HL-60 (cell line): ENCODE results near the gene ROS1.

Experiments
- POLR2AphosphoS5 ChIP-seq: IDR thresholded peaks from 2 replicates; pipeline ENCODE4 v1.6.1; 2012; ENCODE audit warnings: low read depth
- TF ChIP-seq, protein P1 (sequence below): IDR thresholded peaks from one replicate; pipeline ENCODE4 v1.5.1; 2011; ENCODE audit warnings: low read length, control low read depth, inconsistent platforms; ENCODE audit not compliant: insufficient read depth

GRCh38 chr6:117309069-117309468 lies 116.7 kb downstream of the ROS1 start:
- no peak for TF ChIP-seq POLR2AphosphoS5
- TF ChIP-seq, protein P1, sequence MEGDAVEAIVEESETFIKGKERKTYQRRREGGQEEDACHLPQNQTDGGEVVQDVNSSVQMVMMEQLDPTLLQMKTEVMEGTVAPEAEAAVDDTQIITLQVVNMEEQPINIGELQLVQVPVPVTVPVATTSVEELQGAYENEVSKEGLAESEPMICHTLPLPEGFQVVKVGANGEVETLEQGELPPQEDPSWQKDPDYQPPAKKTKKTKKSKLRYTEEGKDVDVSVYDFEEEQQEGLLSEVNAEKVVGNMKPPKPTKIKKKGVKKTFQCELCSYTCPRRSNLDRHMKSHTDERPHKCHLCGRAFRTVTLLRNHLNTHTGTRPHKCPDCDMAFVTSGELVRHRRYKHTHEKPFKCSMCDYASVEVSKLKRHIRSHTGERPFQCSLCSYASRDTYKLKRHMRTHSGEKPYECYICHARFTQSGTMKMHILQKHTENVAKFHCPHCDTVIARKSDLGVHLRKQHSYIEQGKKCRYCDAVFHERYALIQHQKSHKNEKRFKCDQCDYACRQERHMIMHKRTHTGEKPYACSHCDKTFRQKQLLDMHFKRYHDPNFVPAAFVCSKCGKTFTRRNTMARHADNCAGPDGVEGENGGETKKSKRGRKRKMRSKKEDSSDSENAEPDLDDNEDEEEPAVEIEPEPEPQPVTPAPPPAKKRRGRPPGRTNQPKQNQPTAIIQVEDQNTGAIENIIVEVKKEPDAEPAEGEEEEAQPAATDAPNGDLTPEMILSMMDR, result no peak
